DMS114 treated with DMSO at 0.1 percent for 48 hours (cell line): ENCODE data around the gene SYNDIG1.

Source experiments
- DNase-seq: peaks from one replicate; lab custom pipeline; 2025; ENCODE audit not compliant: unreplicated experiment; lab: John Stamatoyannopoulos, UW

Gene SYNDIG1

GRCh38 chr20:24630486-24631172 lies 161.2 kb downstream of the SYNDIG1 start:
- DNase-seq = no peak

DNA sequence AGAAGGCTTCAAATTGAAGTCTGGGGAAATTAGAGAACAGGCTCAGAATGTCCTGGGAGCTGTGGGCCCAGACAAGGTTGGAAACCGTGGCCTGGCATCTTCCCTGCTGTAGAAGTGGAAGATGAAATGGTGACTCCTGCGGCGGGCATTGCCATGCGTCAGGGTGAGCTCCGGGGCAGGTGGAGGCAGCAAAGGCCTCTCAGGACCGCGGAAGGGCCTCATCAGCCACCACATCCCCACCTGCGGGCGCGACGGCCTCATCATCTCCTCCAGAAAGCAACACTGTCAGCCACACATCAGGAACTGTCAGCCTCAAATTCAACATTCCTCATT lies 161.7 kb downstream of the SYNDIG1 start:
- no peak for DNase-seq

- no peak for DNase-seq
Measured at GRCh38 chr20:24632581-24632980, 163.2 kb downstream of the SYNDIG1 start.

GRCh38 chr20:24633026-24633425 lies 163.6 kb downstream of the SYNDIG1 start:
- no peak for DNase-seq

- DNase-seq = no peak
Measured at GRCh38 chr20:24633521-24633920, 164.1 kb downstream of the SYNDIG1 start.

GRCh38 chr20:24634855-24635254 lies 165.4 kb downstream of the SYNDIG1 start:
- no peak for DNase-seq

DNA sequence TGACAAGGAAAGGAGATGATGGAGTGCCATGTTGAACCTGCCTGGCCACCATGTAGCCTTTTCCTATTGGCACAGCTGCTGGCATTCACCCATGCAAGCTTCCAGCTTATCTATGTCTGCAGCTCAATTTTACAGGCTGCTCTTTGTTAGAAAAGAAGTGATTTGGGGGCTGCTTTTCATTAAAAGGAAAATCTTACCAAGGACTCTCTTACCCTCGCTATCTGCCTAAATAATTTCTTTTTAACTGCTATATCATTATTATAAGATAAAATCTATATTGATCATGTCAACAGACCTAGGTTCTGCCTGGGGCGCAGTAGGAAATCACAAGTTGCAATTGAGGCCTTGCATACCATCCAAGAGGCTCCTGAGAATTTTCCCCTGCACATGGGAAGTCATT lies 167.2 kb downstream of the SYNDIG1 start:
- DNase-seq = no peak

- DNase-seq = no peak
Measured at GRCh38 chr20:24637087-24637486, 167.7 kb downstream of the SYNDIG1 start.

DNA sequence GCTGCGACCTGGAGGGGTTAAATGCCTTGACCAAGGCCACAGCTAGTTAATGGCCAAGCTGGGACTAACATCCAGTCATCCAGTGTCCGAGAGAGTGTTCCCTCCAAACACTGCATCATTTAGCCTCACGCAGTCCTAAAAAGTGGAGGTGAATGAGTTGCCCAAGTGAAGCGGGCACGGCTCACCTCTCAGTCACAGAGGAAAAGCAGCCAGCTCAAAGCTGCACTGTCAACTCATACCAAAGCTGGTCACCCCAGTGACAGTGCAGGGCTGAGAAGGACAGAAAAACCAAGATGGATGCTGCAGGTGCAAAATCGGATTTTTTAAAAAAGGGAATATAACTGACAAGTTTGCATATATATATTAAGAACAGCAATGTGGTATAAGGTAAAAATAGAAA lies 168.5 kb downstream of the SYNDIG1 start:
- DNase-seq = no peak

- no peak for DNase-seq
Measured at GRCh38 chr20:24638591-24639548, 169.4 kb downstream of the SYNDIG1 start.

DNA sequence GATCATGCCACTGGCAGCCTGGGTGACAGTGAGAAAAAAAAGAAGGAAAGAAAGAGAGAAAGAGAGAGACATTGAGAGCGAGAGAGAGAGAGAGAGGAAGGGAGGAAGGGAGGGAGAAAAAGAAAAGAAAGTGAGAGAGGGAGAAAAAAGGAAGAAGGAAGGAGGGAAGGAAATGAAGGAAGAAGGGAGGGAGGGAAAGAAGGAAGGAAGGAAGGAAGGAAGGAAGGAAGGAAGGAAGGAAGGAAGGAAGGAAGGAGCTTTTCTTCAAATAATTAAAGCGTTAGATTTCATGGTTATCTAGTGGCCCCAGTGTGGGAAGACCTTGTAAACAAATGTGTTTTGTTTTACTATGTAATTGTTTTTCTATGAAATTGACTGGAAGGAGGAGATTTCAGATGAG lies 170.8 kb downstream of the SYNDIG1 start:
- no peak for DNase-seq

DNA sequence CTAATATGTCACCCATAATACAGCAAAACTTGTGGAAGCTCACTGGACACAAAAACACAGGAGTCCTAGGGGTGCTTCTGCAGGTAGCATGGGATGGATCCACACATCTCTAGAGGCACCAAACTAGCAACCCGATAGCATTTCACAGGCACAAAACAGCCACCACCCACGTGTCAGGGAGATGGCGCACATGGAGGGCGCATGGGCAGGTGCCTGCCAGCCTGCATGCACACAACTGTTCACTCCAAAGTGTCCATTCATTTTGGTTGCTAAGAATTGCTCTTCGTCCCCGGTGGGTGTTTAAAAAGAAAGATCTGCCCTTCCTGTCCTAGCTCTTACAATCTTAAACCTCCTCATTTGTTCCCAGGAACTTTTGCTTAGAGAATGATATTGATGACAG lies 171.3 kb downstream of the SYNDIG1 start:
- no peak for DNase-seq

GRCh38 chr20:24643731-24644626 lies 174.6 kb downstream of the SYNDIG1 start:
- DNase-seq = no peak

DNA sequence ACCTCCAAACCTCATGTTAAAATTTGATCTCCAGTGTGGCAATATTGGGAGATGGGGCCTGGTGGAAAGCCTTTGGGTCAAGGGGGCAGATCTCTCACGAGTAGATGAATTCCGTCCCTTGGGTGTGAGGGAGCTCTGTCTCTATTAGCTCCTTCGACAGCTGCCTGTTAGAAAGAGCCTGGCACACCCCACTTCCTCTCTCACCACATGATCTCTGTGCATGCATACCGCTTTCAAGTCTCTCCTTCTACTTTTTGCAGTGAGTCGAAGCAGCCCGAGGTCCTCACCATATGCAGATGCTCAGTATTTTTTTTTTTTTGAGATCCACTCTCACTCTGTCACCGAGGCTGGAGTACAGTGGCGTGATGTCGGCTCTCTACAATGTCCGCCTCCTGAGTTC lies 176.9 kb downstream of the SYNDIG1 start:
- no peak for DNase-seq

- DNase-seq = no peak
Measured at GRCh38 chr20:24647713-24648112, 178.3 kb downstream of the SYNDIG1 start.

- no peak for DNase-seq
Measured at GRCh38 chr20:24648481-24648880, 179.1 kb downstream of the SYNDIG1 start.

DNA sequence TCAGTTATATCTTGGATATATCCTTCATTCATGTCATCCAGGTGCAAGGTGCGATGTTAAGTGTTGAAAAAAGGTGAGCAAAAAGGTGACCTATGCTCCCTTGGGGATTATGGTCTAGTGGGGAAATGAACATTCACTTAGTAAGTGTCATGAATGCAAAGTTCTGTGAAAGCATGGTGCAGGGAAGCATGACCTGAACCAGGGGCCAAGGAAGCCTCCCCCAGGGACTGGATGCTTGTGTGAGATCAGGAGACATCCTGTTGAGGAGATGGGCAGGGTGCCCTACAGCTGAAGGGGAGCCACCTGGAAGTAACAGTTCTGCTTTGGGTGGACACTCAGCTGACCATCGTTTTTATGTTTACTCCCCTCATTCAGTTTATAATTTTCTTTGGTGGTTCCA lies 179.5 kb downstream of the SYNDIG1 start:
- no peak for DNase-seq

DNA sequence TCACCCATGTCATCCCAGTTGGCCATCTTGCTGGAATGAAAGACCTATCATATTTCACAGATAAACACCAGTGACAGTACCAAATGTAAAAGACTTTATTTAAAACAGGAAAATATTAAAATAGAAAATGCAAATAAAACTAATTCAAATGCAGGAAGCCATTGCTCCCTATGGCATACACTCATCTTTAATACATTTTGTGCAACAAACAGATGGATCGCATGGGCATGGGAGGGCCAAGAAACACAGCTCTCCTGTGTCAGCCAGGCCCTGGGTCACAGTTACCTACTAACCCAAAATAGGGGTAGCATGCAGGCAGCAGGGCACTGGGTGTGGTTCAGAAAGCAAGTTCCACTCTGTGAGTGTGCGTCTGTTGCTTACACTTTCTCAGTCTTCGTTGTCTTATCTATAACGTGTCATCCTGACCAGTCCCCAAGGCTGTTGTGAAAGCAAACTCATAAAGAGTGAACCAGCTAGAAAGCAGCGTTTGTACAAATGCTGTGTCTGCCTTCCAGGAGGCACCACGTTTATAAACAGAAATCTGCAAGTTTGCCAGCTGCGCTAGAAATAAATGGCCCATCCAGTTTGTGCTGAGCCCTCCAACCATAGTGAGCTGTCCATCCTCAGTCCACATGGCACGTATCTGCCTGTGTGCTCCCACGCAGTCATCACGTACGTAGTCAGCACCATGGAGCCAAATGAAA lies 180.5 kb downstream of the SYNDIG1 start:
- no peak for DNase-seq

DNA sequence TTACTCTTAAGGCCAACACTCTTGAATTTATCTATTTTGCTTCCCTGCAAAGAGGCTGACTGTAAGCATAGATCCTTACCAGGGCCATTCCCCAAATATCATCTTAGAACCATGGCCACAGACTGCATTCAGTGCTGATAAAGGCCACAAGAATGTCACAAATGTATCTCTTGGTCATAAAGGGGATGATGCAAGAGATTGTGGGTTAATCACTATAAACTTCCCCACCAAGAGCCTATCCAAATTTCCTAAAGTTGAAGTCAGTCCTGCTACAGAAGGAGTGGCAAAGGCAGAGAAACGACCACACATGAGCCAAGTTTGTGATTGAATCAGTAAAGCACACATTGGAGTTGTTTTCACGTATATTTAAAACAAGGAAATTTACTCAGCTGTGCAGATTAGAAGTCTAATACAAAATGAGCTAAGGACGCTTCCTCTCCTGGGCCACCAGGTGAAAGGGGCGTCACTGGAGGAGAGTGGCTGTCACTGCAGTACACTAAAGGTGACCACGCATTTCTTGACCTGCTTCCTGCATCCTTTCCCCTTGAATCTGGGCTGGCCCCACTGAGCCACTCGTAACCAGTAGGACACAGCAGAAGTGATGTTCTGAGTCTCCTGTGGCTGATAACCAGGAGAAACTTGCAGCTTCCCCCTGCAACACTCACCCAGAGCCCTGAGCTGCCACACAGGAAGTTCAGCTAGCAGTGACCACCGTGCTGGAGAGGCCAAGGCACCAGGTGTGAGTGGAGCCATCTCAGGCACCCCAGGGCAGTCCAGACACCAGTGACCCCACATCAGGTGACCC lies 181.9 kb downstream of the SYNDIG1 start:
- no peak for DNase-seq

DNA sequence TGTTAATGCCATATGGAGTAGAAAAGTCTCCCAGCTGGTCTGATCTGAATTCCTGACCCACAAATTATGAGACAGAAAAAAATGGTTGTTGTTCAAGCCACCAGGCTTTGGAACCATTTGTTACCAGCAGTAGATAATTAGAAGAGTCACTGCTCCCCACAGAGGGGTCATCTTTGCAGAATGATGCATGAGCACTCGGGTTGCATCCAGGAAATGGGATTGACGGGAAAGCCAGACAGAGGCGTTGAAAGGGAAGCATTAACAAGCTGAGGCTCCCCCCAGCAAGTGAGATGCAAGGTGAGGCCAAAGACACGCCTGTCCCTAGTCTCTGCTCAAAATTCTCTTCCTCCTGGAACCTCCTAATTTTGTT lies 182.5 kb downstream of the SYNDIG1 start:
- no peak for DNase-seq
